MG63 (cell line): ENCODE measurements around the gene ARID4B. TPM values are rescaled to one million over a fixed set of nuclear protein-coding genes. Genes with fewer than 3 reads are reported as not detected.
A peak's percentile ranks its signal among the peaks of the same experiment; 100 is the strongest.

ENCODE experiments used
- DNase-seq: peaks from one replicate; pipeline ENCODE4 v3.0.0-alpha.2; 2020
- H3K27me3 ChIP-seq: fragments of 250-450 bp; sonication (Bioruptor Pico); 2 replicates; pipeline ENCODE4 v1.5.1; 2020; ENCODE audit warnings: mild to moderate bottlenecking, moderate library complexity
- H3K36me3 ChIP-seq: fragments of 250-450 bp; sonication (Bioruptor Pico); 2 replicates; pipeline ENCODE4 v1.5.1; 2020; ENCODE audit warnings: mild to moderate bottlenecking, moderate library complexity
- H3K4me3 ChIP-seq: fragments of 250-450 bp; sonication (Bioruptor Pico); 2 replicates; pipeline ENCODE4 v1.5.1; 2020; ENCODE audit warnings: mild to moderate bottlenecking, moderate library complexity
- H3K9me3 ChIP-seq: fragments of 250-450 bp; sonication (Bioruptor Pico); 2 replicates; pipeline ENCODE4 v1.5.1; 2020; ENCODE audit warnings: mild to moderate bottlenecking, moderate library complexity
- total RNA-seq: library from RNA; depleted of rRNA; stranded (reverse); fragments of >200 nt; shearing (Covaris generic); gene quantifications from 2 replicates; pipeline ENCODE4 v1.2.3, GENCODE V29; 2014; ENCODE audit warnings: low replicate concordance

ARID4B gene
- total RNA-seq, 1 experiment from 2014 or later, result 9.5 TPM

DNA sequence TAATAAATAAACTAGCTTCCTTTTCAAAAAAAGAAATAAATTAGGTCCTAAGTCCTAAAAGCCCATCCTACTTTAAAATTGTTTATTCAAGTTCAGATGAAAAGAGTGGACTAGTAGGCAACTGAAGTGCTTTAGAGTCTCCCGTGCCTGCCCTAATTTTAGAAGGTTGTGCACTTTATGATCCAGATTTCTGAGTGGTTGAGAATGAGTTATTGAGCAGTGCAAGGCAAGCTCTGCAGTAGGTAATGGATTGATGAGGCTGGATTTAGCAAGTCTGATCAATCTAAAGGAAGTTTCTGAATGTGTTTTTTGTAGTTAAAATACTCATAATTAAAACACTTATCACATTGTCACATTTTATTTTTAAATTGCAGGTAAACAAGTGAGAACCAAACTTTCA lies 13.4 kb upstream of the ARID4B start:
- Histone ChIP-seq H3K4me3 (no peak overlapping the region), H3K36me3 (peaks cover 40% of the 10 kb centered on the region), H3K27me3 (no peaks in the 10 kb centered on the region), H3K9me3 (no peaks in the 10 kb centered on the region)
- DNase-seq, result no peak

- Histone ChIP-seq H3K4me3 (no peak overlapping the region), H3K9me3 (no peaks in the 10 kb centered on the region), H3K27me3 (no peaks in the 10 kb centered on the region), H3K36me3 (peaks cover 54% of the 10 kb centered on the region)
- no peak for DNase-seq
These were observed 11.8 kb upstream of the ARID4B start for GRCh38 chr1:235339746-235340145.

- no peak overlapping the region for H3K4me3 ChIP-seq
- no peaks in the 10 kb centered on the region for H3K9me3 ChIP-seq
- H3K36me3 ChIP-seq, result peaks cover 40% of the 10 kb centered on the region
- no peaks in the 10 kb centered on the region for H3K27me3 ChIP-seq
- DNase-seq, result no peak
These were observed 8.9 kb upstream of the ARID4B start for GRCh38 chr1:235336903-235337302.

DNA sequence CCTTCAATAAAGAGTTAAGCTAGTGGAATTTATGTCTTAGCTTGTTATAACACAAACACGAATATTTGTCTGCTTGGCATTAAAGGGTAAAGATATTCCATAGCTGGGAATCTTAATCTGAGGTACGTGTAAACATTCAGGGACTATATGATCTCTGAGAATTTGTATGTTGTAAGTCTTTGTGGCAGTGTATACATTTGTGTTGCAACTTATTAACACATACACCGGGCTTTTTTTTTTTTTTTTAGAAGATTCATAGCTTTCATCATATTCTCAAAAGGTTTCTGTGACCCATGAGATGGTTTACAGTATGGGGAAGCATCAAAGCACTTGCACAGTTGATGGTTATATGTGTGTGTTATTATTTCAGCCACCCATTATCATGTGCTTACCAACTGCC lies 3.4 kb upstream of the ARID4B start:
- no peak for DNase-seq
- H3K4me3 ChIP-seq, result no peak overlapping the region
- peaks cover 29% of the 10 kb centered on the region for H3K36me3 ChIP-seq
- H3K27me3 ChIP-seq, result no peaks in the 10 kb centered on the region
- no peaks in the 10 kb centered on the region for H3K9me3 ChIP-seq

- H3K4me3 ChIP-seq, result peak overlapping the region; percentile 1; the same call in 1 of the 2 replicates
- no peak for DNase-seq
- H3K36me3 ChIP-seq, result peaks cover 29% of the 10 kb centered on the region
- no peaks in the 10 kb centered on the region for H3K27me3 ChIP-seq
- no peaks in the 10 kb centered on the region for H3K9me3 ChIP-seq
These were observed 2.9 kb upstream of the ARID4B start for GRCh38 chr1:235330918-235331285.

- DNase-seq, result peak; percentile 31
- Histone ChIP-seq H3K27me3 (no peaks in the 10 kb centered on the region), H3K36me3 (peaks cover 24% of the 10 kb centered on the region), H3K4me3 (peak overlapping the region; percentile 96), H3K9me3 (no peaks in the 10 kb centered on the region)
These were observed 1.3 kb upstream of the ARID4B start for GRCh38 chr1:235329139-235329902.

GRCh38 chr1:235328271-235329138 lies 526 bp upstream of the ARID4B start, which contains the start of gene GGPS1:
GGPS1 (plus strand) TSS chr1:235328570; CDS start chr1:235335265, 6,695 bp downstream.
- H3K36me3 ChIP-seq, result peaks cover 25% of the 10 kb centered on the region
- peak; percentile 98 for DNase-seq
- no peaks in the 10 kb centered on the region for H3K9me3 ChIP-seq
- no peaks in the 10 kb centered on the region for H3K27me3 ChIP-seq
- H3K4me3 ChIP-seq, result peak within 1 kb of the TSS; percentile 96

GRCh38 chr1:235326719-235327558 lies 1.0 kb downstream of the ARID4B start:
- DNase-seq, result peak; percentile 37
- Histone ChIP-seq H3K4me3 (peak overlapping the region; percentile 96), H3K9me3 (no peaks in the 10 kb centered on the region), H3K36me3 (peaks cover 32% of the 10 kb centered on the region), H3K27me3 (no peaks in the 10 kb centered on the region)

DNA sequence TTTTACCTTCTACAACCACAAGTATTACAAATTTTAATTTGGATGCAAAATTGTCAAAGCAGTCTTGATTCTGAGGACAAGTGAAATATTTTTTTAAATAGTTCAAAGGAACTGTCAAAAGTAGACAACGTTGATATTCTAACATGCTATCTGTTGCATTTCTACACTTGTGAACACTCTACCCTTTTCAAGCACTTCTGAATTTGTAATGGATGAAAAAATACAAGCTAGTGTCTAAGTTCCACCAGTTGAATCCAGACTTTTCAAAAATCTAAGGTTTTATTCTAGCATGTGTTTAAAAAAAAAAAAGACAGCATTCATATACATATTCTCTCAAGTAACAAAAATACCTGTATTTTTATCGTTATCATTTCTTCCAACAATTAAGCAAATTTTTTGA lies 2.1 kb downstream of the ARID4B start:
- Histone ChIP-seq H3K4me3 (peak overlapping the region; percentile 96), H3K27me3 (no peaks in the 10 kb centered on the region), H3K9me3 (no peaks in the 10 kb centered on the region), H3K36me3 (peaks cover 30% of the 10 kb centered on the region)
- no peak for DNase-seq

DNA sequence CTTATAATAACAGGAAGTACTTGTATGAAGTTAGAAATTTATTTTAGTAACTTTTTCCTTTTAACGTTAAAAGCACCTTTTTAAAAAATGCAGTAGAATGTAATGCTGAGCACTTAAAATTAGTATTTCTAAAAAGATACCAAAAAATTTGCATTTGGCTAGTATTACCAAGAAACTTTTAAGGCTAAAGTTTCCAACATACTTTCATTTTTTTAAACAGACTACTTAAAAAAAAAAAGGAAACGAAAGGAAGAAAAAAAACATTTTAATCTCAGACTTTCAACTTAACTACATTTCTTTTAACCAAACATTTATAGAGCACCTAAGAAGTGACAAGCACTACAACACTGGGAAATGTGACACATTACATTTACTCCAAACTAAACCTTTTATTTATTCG lies 2.8 kb downstream of the ARID4B start:
- Histone ChIP-seq H3K36me3 (peaks cover 28% of the 10 kb centered on the region), H3K4me3 (peak overlapping the region; percentile 96; the same call in 1 of the 2 replicates), H3K27me3 (no peaks in the 10 kb centered on the region), H3K9me3 (no peaks in the 10 kb centered on the region)
- DNase-seq, result no peak

GRCh38 chr1:235324296-235324695 lies 3.7 kb downstream of the ARID4B start:
- Histone ChIP-seq H3K36me3 (peaks cover 26% of the 10 kb centered on the region), H3K27me3 (no peaks in the 10 kb centered on the region), H3K4me3 (no peak overlapping the region), H3K9me3 (no peaks in the 10 kb centered on the region)
- DNase-seq, result no peak

- no peak for DNase-seq
- H3K27me3 ChIP-seq, result no peaks in the 10 kb centered on the region
- H3K4me3 ChIP-seq, result no peak overlapping the region
- no peaks in the 10 kb centered on the region for H3K9me3 ChIP-seq
- H3K36me3 ChIP-seq, result peaks cover 23% of the 10 kb centered on the region
These were observed 7.3 kb downstream of the ARID4B start for GRCh38 chr1:235320521-235321179.

- Histone ChIP-seq H3K27me3 (no peaks in the 10 kb centered on the region), H3K9me3 (no peaks in the 10 kb centered on the region), H3K36me3 (peaks cover 17% of the 10 kb centered on the region), H3K4me3 (no peak overlapping the region)
- no peak for DNase-seq
These were observed 8.7 kb downstream of the ARID4B start for GRCh38 chr1:235319255-235319654.

DNA sequence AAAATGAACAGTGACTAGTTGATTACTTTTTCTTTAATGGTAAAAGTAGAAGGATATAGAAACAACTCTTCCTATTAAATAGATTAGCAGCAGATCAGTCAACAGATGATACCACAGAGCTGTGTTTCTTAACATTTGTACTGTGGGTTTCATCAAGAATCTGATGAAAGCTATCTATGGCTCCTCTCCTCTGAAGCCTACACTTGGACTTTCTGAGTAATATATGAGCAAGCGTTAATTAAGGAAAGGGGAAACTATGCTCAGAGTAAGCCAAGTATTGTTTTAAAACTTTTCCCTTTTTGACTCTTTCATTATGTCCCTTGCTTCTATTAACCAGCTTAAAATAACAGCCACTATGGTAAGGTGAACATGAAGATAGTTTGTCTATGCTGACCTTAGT lies 10.8 kb downstream of the ARID4B start:
- Histone ChIP-seq H3K36me3 (peaks cover 11% of the 10 kb centered on the region), H3K9me3 (no peaks in the 10 kb centered on the region), H3K4me3 (no peak overlapping the region), H3K27me3 (no peaks in the 10 kb centered on the region)
- no peak for DNase-seq

GRCh38 chr1:235315735-235316134 lies 12.2 kb downstream of the ARID4B start:
- peaks cover 14% of the 10 kb centered on the region for H3K36me3 ChIP-seq
- no peak for DNase-seq
- no peaks in the 10 kb centered on the region for H3K9me3 ChIP-seq
- H3K27me3 ChIP-seq, result no peaks in the 10 kb centered on the region
- H3K4me3 ChIP-seq, result no peak overlapping the region

DNA sequence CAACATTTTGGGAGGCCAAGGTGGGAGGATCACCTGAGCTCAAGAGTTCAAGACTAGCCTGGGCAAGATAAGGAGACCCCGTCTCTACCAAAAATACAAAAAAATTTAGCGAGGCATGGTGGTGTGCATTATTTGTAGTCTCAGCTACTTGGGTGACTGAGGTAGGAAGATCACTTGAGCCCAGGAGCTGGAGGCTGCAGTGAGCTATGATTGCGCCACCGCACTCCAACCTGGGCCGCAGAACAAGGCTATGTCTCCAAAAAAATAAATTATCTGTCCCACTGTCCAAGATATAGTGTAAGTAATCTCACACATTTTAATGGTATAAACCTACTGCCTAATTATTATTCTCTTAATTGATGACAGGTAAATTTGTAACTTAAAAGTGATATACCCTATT lies 12.8 kb downstream of the ARID4B start:
- Histone ChIP-seq H3K36me3 (peaks cover 11% of the 10 kb centered on the region), H3K9me3 (no peaks in the 10 kb centered on the region), H3K4me3 (no peak overlapping the region), H3K27me3 (no peaks in the 10 kb centered on the region)
- DNase-seq, result no peak
